ENCODE measurements around the gene GNA15.
"Not testable (repeated sequence)": the region's sequence is repeated elsewhere in the genome, so short reads cannot be mapped to it uniquely, and the experiment has no call there.

The GNA15 gene

DNA sequence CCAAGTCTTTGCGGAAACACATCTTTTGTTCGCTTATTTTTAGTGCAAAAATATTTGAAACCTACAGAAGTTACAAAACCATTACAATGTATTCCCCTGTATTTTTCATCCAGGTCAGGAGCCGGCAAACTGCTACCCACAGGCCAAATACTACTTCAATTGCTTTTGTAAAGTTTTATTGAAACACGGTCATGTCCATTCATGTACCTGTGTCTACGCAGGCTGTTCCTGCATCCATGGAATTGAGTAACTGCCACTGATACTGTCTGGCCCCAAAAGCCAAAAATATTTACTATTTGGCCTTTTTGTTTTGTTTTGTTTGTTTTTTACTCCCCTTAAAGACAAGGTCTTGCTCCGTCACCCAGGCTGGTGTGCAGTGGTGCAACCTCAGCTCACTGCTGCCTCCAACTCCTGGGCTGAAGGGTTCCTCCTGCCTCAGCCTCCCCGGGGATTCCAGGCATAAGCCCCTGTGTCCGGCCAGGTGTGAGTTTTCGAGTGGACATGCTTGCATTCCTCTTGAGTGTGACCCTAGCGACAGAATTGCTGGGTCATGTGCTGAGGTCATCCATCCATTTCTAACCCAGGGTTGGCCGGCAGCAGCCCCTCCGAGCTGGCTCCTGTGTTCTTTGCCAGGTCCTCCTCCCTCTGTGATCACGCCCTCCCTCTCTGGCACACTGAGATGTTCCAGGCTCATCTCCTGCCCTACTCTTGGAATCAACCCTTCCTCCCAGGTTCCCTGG, 31.9 kb downstream of the GNA15 start:
- Histone ChIP-seq H3K4me3 (ENCODE audit: low read length) (no peak overlapping the region), H3K36me3 (ENCODE audit: insufficient read depth, low read length) (no peaks in the 10 kb centered on the region)

DNA sequence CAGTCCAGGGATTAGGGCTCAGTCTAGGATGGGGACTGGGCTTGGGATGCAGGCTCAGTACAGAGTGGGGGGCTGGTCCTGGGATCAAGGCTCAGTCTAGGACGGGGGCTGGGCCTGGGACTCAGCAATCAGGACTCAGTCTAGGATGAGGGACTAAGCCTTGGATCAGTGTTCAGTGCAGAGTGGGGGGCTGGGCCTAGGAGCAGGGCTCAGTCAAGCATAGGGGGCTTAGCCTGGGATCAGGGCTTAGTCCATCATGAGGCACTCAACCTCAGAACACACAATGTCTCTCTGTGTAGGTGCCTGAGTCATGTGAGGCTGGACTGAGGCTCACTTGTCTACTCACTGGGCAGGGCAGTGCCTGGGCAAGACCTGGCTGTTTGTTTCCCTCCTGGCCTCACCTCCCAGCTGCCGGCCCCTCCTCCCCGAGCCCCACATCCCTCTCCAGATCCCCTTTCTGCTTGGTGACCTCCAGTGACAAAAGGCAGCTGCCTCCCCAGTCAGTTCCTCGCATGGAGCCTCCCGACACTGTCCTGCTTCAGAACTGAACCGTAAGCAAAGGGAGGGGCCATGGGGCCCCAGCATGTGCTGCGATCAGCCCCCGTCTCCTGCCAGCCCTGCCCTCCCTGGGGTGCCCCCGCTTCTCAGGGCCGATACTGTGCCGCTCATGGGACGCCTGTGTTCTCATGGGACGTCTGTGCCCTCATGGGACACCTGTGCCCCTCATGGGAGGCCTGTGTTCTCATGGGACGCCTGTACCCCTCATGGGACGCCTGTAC, 36.2 kb downstream of the GNA15 start:
- Histone ChIP-seq H3K4me1 (ENCODE audit: insufficient read depth, low read length) (no peaks in the 10 kb centered on the region), H3K36me3 (ENCODE audit: insufficient read depth, low read length) (no peaks in the 10 kb centered on the region), H2AFZ (ENCODE audit: low read depth, low read length) (no peak overlapping the region), H3K4me3 (ENCODE audit: low read length) (no peak overlapping the region), H3K27me3 (ENCODE audit: insufficient read depth, low read length) (no peaks in the 10 kb centered on the region), H3K9me3 (ENCODE audit: low read length) (no peaks in the 10 kb centered on the region)

More for the DNA sequence above, 31.9 kb downstream of the GNA15 start:
- no peaks in the 10 kb centered on the region for H3K27me3 ChIP-seq (ENCODE audit: insufficient read depth, low read length)
- peaks cover 3% of the 10 kb centered on the region for H3K4me1 ChIP-seq (ENCODE audit: insufficient read depth, low read length)
- H3K9me3 ChIP-seq (ENCODE audit: low read length): peaks cover 3% of the 10 kb centered on the region
- H2AFZ ChIP-seq (ENCODE audit: low read depth, low read length): no peak overlapping the region

DNA sequence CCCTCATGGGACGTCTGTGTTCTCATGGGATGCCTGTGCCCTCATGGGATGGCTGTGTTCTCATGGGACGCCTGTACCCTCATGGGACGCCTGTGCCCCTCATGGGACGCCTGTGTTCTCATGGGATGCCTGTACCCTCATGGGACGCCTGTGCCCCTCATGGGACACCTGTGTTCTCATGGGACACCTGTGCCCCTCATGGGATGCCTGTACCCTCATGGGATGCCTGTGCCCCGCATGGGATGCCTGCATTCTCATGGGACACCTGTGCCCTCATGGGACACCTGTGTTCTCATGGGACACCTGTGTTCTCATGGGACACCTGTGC, 36.8 kb downstream of the GNA15 start:
- H3K36me3 ChIP-seq (ENCODE audit: insufficient read depth, low read length); H3K4me1 ChIP-seq (ENCODE audit: insufficient read depth, low read length); H3K27me3 ChIP-seq (ENCODE audit: insufficient read depth, low read length); H3K4me3 ChIP-seq (ENCODE audit: low read length); H3K9me3 ChIP-seq (ENCODE audit: low read length); H2AFZ ChIP-seq (ENCODE audit: low read depth, low read length): not testable (repeated sequence)

DNA sequence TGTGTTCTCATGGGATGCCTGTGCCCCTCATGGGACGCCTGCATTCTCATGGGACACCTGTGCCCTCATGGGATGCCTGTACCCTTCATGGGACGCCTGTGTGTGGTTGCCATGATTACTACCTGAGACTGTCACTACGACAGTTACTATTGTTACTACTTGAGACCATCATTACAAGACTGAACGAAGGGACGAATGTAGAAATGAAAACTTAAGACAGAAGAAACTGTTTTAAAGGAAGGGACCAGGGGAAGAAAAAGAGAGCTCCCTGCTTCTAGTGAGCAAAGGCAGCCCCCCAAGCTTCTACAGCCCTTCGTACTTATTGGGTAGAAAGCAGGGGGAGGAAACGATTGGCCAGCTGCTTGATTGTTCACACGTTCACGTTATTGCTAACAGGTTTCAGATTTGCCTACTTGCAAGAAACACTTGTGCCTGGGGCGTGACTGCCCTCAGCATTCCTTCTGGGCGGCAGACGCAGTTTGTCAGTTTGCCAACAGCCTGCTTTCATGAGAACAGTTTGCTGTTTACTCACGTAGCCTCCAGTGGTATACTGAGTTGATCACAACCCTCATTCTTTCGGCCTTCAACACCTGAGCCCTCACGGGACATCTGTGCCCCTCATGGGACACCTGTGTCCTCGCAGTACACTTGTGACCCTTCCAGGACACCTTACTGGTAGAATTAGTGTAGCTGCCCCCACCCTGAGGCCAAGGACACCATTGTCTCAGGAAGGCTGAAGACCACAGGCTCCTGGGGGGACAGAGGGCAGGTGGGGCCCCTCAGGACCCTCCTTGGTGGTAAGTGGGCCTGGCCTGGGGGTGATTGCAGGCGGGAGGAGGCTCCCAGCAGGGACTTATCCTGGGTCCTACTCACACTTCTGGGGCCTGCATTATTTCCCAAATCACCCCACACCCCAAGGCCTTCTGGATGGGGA, 40.2 kb downstream of the GNA15 start:
- no peak overlapping the region for H3K4me3 ChIP-seq (ENCODE audit: low read length)
- H2AFZ ChIP-seq (ENCODE audit: low read depth, low read length): no peak overlapping the region
- H3K27me3 ChIP-seq (ENCODE audit: insufficient read depth, low read length): no peaks in the 10 kb centered on the region
- no peaks in the 10 kb centered on the region for H3K9me3 ChIP-seq (ENCODE audit: low read length)
- H3K4me1 ChIP-seq (ENCODE audit: insufficient read depth, low read length): no peaks in the 10 kb centered on the region
- H3K36me3 ChIP-seq (ENCODE audit: insufficient read depth, low read length): no peaks in the 10 kb centered on the region

DNA sequence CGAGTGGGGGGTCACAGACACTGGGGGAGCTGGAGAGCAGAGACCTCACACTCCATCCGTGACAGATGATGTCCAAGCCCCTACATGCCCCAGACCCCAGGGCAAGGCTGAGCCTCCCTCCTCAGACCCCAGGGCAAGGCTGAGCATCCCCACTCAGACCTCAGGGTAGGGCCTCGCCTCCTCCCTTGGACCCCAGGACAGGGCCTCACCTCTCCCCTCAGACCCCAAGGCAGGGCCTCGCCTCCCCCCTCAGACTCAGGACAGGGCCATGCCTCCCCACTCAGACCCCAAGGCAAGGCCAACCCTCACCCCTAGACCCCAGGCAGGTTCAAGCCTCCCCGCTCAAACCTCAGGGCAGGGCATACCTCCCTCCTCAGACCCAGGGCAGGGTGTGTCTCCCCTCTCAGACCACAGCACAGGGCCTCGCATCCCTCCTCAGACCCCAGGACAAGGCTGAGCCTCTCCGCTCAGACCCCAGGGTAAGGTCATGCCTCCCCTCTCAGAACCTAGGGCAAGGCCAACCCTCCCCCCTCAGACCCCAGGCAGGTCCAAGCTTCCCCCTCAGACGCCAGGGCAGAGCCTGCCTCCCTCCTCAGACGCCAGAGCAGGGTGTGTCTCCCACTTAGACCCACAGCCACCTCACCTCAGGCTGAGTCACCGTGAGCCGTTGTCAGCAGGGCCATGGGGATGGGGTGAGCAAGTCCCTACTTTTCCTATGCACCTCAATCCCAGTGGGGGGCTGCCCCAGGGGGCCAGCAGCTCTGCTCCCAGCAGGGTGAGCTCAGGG, 41.1 kb downstream of the GNA15 start:
- no peaks in the 10 kb centered on the region for H3K27me3 ChIP-seq (ENCODE audit: insufficient read depth, low read length)
- H3K9me3 ChIP-seq (ENCODE audit: low read length): no peaks in the 10 kb centered on the region
- H3K36me3 ChIP-seq (ENCODE audit: insufficient read depth, low read length): no peaks in the 10 kb centered on the region
- no peak overlapping the region for H2AFZ ChIP-seq (ENCODE audit: low read depth, low read length)
- H3K4me3 ChIP-seq (ENCODE audit: low read length): no peak overlapping the region
- no peaks in the 10 kb centered on the region for H3K4me1 ChIP-seq (ENCODE audit: insufficient read depth, low read length)

DNA sequence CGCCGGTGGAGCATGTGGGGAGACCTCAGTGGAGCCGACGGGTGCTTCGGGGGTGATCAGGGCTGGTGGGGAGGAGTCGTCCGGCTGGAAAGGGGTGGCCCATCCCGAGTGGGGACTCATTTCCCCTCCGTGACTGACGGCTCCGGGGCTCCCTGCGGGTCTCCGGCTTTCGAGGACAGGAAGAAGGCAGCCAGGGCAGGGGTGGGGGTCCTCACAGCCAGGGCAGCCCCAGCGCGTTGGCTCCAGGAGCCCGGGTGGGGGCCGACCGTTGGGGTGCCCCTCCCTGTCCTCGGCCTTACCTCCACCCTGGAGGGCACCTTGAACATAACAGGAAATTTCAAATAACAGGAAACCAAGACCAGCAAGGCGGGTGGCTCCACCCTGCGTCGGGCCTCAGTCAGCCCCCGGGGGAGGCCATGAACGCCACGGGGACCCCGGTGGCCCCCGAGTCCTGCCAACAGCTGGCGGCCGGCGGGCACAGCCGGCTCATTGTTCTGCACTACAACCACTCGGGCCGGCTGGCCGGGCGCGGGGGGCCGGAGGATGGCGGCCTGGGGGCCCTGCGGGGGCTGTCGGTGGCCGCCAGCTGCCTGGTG, 42.6 kb downstream of the GNA15 start, which contains the start of gene S1PR4:
Gene S1PR4 (plus strand): TSS at position 393 of the 596 bp plus-strand sequence. CDS start 24 bp downstream, at position 417.
- Histone ChIP-seq H3K4me3 (ENCODE audit: low read length) (no peak within 1 kb of the TSS), H3K27me3 (ENCODE audit: insufficient read depth, low read length) (no peaks in the 10 kb centered on the region), H2AFZ (ENCODE audit: low read depth, low read length) (no peak within 1 kb of the TSS), H3K36me3 (ENCODE audit: insufficient read depth, low read length) (no peaks in the 10 kb centered on the region), H3K4me1 (ENCODE audit: insufficient read depth, low read length) (no peaks in the 10 kb centered on the region), H3K9me3 (ENCODE audit: low read length) (no peaks in the 10 kb centered on the region)

DNA sequence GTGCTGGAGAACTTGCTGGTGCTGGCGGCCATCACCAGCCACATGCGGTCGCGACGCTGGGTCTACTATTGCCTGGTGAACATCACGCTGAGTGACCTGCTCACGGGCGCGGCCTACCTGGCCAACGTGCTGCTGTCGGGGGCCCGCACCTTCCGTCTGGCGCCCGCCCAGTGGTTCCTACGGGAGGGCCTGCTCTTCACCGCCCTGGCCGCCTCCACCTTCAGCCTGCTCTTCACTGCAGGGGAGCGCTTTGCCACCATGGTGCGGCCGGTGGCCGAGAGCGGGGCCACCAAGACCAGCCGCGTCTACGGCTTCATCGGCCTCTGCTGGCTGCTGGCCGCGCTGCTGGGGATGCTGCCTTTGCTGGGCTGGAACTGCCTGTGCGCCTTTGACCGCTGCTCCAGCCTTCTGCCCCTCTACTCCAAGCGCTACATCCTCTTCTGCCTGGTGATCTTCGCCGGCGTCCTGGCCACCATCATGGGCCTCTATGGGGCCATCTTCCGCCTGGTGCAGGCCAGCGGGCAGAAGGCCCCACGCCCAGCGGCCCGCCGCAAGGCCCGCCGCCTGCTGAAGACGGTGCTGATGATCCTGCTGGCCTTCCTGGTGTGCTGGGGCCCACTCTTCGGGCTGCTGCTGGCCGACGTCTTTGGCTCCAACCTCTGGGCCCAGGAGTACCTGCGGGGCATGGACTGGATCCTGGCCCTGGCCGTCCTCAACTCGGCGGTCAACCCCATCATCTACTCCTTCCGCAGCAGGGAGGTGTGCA, 43.3 kb downstream of the GNA15 start:
- Histone ChIP-seq H3K4me1 (ENCODE audit: insufficient read depth, low read length) (no peaks in the 10 kb centered on the region), H3K9me3 (ENCODE audit: low read length) (no peaks in the 10 kb centered on the region), H3K27me3 (ENCODE audit: insufficient read depth, low read length) (no peaks in the 10 kb centered on the region), H3K36me3 (ENCODE audit: insufficient read depth, low read length) (no peaks in the 10 kb centered on the region), H2AFZ (ENCODE audit: low read depth, low read length) (no peak overlapping the region), H3K4me3 (ENCODE audit: low read length) (no peak overlapping the region)

DNA sequence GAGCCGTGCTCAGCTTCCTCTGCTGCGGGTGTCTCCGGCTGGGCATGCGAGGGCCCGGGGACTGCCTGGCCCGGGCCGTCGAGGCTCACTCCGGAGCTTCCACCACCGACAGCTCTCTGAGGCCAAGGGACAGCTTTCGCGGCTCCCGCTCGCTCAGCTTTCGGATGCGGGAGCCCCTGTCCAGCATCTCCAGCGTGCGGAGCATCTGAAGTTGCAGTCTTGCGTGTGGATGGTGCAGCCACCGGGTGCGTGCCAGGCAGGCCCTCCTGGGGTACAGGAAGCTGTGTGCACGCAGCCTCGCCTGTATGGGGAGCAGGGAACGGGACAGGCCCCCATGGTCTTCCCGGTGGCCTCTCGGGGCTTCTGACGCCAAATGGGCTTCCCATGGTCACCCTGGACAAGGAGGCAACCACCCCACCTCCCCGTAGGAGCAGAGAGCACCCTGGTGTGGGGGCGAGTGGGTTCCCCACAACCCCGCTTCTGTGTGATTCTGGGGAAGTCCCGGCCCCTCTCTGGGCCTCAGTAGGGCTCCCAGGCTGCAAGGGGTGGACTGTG, 44.0 kb downstream of the GNA15 start:
- H3K9me3 ChIP-seq (ENCODE audit: low read length): no peaks in the 10 kb centered on the region
- no peak overlapping the region for H2AFZ ChIP-seq (ENCODE audit: low read depth, low read length)
- no peaks in the 10 kb centered on the region for H3K27me3 ChIP-seq (ENCODE audit: insufficient read depth, low read length)
- no peaks in the 10 kb centered on the region for H3K4me1 ChIP-seq (ENCODE audit: insufficient read depth, low read length)
- H3K4me3 ChIP-seq (ENCODE audit: low read length): no peak overlapping the region
- H3K36me3 ChIP-seq (ENCODE audit: insufficient read depth, low read length): no peaks in the 10 kb centered on the region

DNA sequence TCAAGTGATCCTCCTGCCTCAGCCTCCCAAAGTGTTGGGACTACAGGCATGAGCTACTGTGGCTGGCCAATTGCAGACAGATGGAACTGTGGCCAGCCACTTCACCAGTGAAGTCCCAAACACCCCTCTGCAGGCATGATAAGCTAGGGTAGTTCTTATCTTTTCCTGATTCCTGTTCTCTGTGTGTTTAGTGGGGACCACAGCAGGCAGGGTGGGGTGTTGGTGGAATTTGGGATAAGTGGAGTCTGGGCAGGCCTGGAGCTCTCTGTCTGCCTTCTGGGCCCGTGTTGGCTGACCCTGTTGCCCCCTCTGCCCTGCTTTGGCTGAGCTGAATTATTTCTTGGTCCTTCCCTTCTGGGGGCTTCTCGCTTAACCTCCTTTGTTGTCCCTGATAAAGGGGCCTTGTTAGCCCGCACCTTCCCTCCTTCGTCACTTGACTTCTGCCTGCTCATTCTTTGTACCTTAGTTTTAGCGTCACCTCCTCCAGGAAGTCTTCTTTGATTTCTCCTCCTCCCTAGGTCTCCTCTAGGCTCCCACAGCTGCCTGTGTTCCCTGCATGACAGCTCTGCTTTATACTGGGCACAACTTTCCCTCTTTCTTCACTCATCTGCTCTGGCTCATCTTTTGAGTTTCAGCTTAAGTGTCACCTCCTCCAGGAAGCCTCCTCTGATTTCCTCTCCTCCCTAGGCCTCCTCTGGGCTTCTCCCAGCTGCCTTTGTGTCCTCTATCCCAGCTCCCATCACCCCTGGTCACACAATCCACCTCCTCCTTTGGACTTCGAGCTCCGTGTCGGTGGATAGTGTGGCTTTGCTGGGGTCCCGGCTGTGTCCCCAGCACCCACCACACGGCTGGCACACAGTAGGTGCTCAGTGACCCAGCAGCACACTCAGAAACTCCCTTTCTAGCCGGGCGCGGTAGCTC, 48.1 kb downstream of the GNA15 start:
- Histone ChIP-seq H2AFZ (ENCODE audit: low read depth, low read length) (peak overlapping the region; percentile 92), H3K4me3 (ENCODE audit: low read length) (no peak overlapping the region), H3K27me3 (ENCODE audit: insufficient read depth, low read length) (no peaks in the 10 kb centered on the region)

DNA sequence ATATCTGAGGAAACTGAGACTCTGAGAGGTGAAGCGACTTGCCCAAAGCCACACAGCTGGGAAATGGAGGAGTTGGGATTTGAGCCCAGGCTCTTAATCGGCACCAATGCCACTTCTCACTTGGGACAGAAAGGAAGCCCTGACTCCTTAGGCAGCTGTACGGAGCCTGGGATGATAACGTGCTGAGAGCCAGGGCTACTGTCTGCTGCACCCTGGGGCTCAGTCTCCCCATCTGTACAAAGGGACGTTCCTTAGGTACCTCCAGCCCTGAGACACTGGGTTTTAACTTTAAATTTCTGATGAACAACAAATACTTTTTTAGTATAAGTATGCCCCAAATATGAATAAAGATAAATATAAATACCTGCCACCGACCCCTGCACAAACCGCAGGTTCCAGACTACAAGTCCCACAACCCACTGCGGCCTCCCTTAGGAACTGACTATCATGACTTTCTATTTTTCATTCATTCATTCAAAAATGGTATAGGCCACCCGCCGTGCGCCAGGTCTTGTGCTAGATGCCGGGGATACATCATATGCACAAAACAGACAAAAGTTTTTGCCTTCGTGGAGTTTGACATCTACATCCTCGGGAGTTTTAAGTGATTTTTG, 49.1 kb downstream of the GNA15 start:
- no peaks in the 10 kb centered on the region for H3K9me3 ChIP-seq (ENCODE audit: low read length)
- H3K36me3 ChIP-seq (ENCODE audit: insufficient read depth, low read length): peaks cover 8% of the 10 kb centered on the region
- no peaks in the 10 kb centered on the region for H3K27me3 ChIP-seq (ENCODE audit: insufficient read depth, low read length)
- peak overlapping the region; percentile 92 for H2AFZ ChIP-seq (ENCODE audit: low read depth, low read length)
- peak overlapping the region; percentile 85 for H3K4me3 ChIP-seq (ENCODE audit: low read length)
- peaks cover 11% of the 10 kb centered on the region for H3K4me1 ChIP-seq (ENCODE audit: insufficient read depth, low read length)

More for the DNA sequence above, 48.1 kb downstream of the GNA15 start:
- H3K4me1 ChIP-seq (ENCODE audit: insufficient read depth, low read length): peaks cover 11% of the 10 kb centered on the region
- H3K9me3 ChIP-seq (ENCODE audit: low read length): no peaks in the 10 kb centered on the region
- H3K36me3 ChIP-seq (ENCODE audit: insufficient read depth, low read length): peaks cover 4% of the 10 kb centered on the region
